HG03457 (cell line): ENCODE measurements around the gene CAMK1G.

Source experiments
- ATAC-seq: cut with Tn5 transposase; IDR thresholded peaks from one replicate; pipeline ENCODE4 v1.9.1; 2021; ENCODE audit warnings: moderate number of reproducible peaks; ENCODE audit not compliant: unreplicated experiment

The CAMK1G gene

GRCh38 chr1:209597499-209597898 lies 14.0 kb downstream of the CAMK1G start:
- no peak for ATAC-seq

- no peak for ATAC-seq
These were observed 14.7 kb downstream of the CAMK1G start for GRCh38 chr1:209598227-209598626.

GRCh38 chr1:209600541-209600940 lies 17.0 kb downstream of the CAMK1G start:
- no peak for ATAC-seq

- no peak for ATAC-seq
These were observed 18.5 kb downstream of the CAMK1G start for GRCh38 chr1:209601809-209602657.

- ATAC-seq = no peak
These were observed 20.4 kb downstream of the CAMK1G start for GRCh38 chr1:209603877-209604276.

GRCh38 chr1:209607102-209607794 lies 23.7 kb downstream of the CAMK1G start:
- peak; percentile 92 for ATAC-seq

- peak; percentile 9 for ATAC-seq
These were observed 24.3 kb downstream of the CAMK1G start for GRCh38 chr1:209607795-209608178.

- no peak for ATAC-seq
These were observed 25.7 kb downstream of the CAMK1G start for GRCh38 chr1:209609041-209609790.

GRCh38 chr1:209609791-209610630 lies 26.5 kb downstream of the CAMK1G start:
- no peak for ATAC-seq

- ATAC-seq = no peak
These were observed 27.1 kb downstream of the CAMK1G start for GRCh38 chr1:209610631-209610905.

- no peak for ATAC-seq
These were observed 28.5 kb downstream of the CAMK1G start for GRCh38 chr1:209611771-209612570.

- ATAC-seq = no peak
These were observed 29.3 kb downstream of the CAMK1G start for GRCh38 chr1:209612646-209613399.

- ATAC-seq = no peak
These were observed 30.1 kb downstream of the CAMK1G start for GRCh38 chr1:209613400-209614150.

- no peak for ATAC-seq
These were observed 30.6 kb downstream of the CAMK1G start for GRCh38 chr1:209614151-209614420.

- no peak for ATAC-seq
These were observed 31.4 kb downstream of the CAMK1G start for GRCh38 chr1:209614906-209615305.

- no peak for ATAC-seq
These were observed 33.0 kb downstream of the CAMK1G start for GRCh38 chr1:209616366-209617046.

- no peak for ATAC-seq
These were observed 33.6 kb downstream of the CAMK1G start for GRCh38 chr1:209617047-209617673.

GRCh38 chr1:209617755-209618154 lies 34.2 kb downstream of the CAMK1G start:
- no peak for ATAC-seq
